ENCODE results near the gene PAK2. TPM values are rescaled to one million over a fixed set of nuclear protein-coding genes. Genes with fewer than 3 reads are reported as not detected.
"Not testable (repeated sequence)": the region's sequence is repeated elsewhere in the genome, so short reads cannot be mapped to it uniquely, and the experiment has no call there.

The PAK2 gene
- total RNA-seq, 1 experiment from 2014 or later: 50.7 TPM

- ChIA-PET POLR2A (no interaction called here), CTCF (no interaction called here)
- H3K4me3 Mint-ChIP-seq: no peak overlapping the region
- H3K27me3 Mint-ChIP-seq (ENCODE audit: low read depth): no peaks in the 10 kb centered on the region
- ATAC-seq (no peak), DNase-seq (ENCODE audit: low spot score) (no peak)
- no peaks in the 10 kb centered on the region for H3K4me1 Mint-ChIP-seq
- no peak for TF ChIP-seq CDX4 (CRISPR knock-in tag; IDR thresholded peaks at IDR 0.05; ENCODE audit: borderline replicate concordance)
- TF ChIP-seq JAZF1 (CRISPR knock-in tag; IDR thresholded peaks at IDR 0.05): no peak
- TF ChIP-seq NFATC4 (CRISPR knock-in tag; IDR thresholded peaks at IDR 0.05): no peak
- no peak for TF ChIP-seq RELA (CRISPR knock-in tag; IDR thresholded peaks at IDR 0.05; ENCODE audit: borderline replicate concordance)
- no peak overlapping the region for H3K27ac Mint-ChIP-seq
- H3K36me3 Mint-ChIP-seq: peaks cover 68% of the 10 kb centered on the region
- no peaks in the 10 kb centered on the region for H3K9me3 Mint-ChIP-seq
Measured at GRCh38 chr3:196821806-196822355, 82.2 kb downstream of the PAK2 start.

- H3K9me3 Mint-ChIP-seq; DNase-seq (ENCODE audit: low spot score); H3K27ac Mint-ChIP-seq; POLR2A ChIA-PET; ATAC-seq; CTCF ChIA-PET; H3K4me1 Mint-ChIP-seq; H3K27me3 Mint-ChIP-seq (ENCODE audit: low read depth); H3K4me3 Mint-ChIP-seq: not testable (repeated sequence)
- H3K36me3 Mint-ChIP-seq: peaks cover 35% of the 10 kb centered on the region
Measured at GRCh38 chr3:196829651-196830050, 90.0 kb downstream of the PAK2 start.

DNA sequence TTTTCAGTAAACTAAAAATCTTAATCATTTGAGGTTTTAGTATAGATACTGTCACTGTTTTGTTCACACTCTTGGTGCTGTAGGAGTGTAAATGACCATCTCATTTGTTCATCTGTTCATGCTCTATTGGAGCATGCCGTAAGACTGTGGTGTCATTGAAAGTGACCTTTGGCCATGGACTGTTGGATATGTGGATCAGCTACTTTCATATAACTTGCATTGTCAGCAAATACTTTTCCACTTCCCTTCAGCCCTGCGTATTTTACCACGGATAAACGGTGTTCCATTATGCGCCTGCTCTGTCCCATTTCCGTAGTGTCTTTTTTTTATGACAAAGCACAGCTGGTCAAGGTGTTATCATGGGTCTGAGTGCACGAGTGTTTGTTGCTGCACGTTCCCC is 95.4 kb downstream of the PAK2 start:
- Mint-ChIP-seq H3K27ac (no peak overlapping the region), H3K4me1 (no peaks in the 10 kb centered on the region), H3K27me3 (ENCODE audit: low read depth) (no peaks in the 10 kb centered on the region), H3K9me3 (no peaks in the 10 kb centered on the region), H3K4me3 (no peak overlapping the region), H3K36me3 (peaks cover 11% of the 10 kb centered on the region; the same call in 1 of the 2 replicates)
- TF ChIP-seq JAZF1 (CRISPR knock-in tag; IDR thresholded peaks at IDR 0.05): no peak
- no peak for TF ChIP-seq ZBTB43 (CRISPR knock-in tag; IDR thresholded peaks at IDR 0.05)
- DNase-seq (ENCODE audit: low spot score) (no peak), ATAC-seq (no peak)
- ChIA-PET POLR2A (no interaction called here), CTCF (interaction anchor here (1.4 to 1.6 kb wide), 2 partner anchors 107 to 226 kb away, joined by 4 read pairs; partner anchors contain the start of gene NCBP2)

- POLR2A ChIA-PET; H3K27me3 Mint-ChIP-seq (ENCODE audit: low read depth); H3K9me3 Mint-ChIP-seq; DNase-seq (ENCODE audit: low spot score); H3K36me3 Mint-ChIP-seq; H3K4me1 Mint-ChIP-seq; H3K4me3 Mint-ChIP-seq; H3K27ac Mint-ChIP-seq; ATAC-seq: not testable (repeated sequence)
- CTCF ChIA-PET: interaction anchor here (0.6 kb wide), 1 partner anchor 80 kb away, joined by 3 read pairs; no protein-coding TSS in a partner anchor
Measured at GRCh38 chr3:196836626-196837025, 97.0 kb downstream of the PAK2 start.

DNA sequence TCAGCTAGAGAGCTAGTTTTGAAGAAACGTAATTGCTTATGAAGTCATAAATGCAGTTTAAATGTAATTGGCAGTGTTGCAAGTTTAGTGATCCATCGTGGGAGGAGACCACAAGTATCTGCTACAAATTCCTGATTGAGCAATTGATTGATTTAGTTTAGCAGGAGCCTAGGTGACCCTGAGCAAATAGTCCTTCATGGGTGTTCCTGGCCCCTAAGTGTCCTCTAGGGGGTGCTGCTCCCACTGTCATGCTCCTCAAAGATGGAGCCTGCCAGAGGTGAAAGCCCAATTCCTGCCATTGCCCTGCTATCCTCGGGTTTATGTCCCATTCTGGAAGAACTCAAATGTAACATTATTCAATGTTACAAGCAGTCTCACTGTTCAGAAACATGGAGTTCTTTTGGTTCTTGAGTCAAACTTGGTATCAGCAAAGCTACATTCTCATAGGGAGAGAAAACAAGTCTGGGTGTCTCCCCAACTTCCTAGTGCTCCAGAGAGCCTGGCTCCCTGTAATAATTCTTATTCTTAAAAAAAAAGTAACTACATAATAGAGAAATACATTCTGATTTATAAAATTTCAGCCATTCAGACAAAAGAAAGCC is 98.3 kb downstream of the PAK2 start:
- CTCF ChIA-PET: interaction anchor here (0.6 to 0.7 kb wide), 3 partner anchors 30 to 104 kb away, joined by 3 read pairs; partner anchors contain the start of genes NCBP2 and SENP5
- DNase-seq (ENCODE audit: low spot score) (peak; percentile 78), ATAC-seq (peak; percentile 93)
- no peaks in the 10 kb centered on the region for H3K9me3 Mint-ChIP-seq
- TF ChIP-seq CTCF (IDR thresholded peaks at IDR 0.05) (peak; percentile 61), RORB (CRISPR knock-in tag; IDR thresholded peaks at IDR 0.05) (no peak)
- no peaks in the 10 kb centered on the region for H3K27me3 Mint-ChIP-seq (ENCODE audit: low read depth)
- H3K36me3 Mint-ChIP-seq: no peaks in the 10 kb centered on the region
- POLR2A ChIA-PET: no interaction called here
- no peak overlapping the region for H3K4me3 Mint-ChIP-seq
- peak overlapping the region; percentile 49; the same call in 1 of the 2 replicates for H3K27ac Mint-ChIP-seq
- no peaks in the 10 kb centered on the region for H3K4me1 Mint-ChIP-seq

DNA sequence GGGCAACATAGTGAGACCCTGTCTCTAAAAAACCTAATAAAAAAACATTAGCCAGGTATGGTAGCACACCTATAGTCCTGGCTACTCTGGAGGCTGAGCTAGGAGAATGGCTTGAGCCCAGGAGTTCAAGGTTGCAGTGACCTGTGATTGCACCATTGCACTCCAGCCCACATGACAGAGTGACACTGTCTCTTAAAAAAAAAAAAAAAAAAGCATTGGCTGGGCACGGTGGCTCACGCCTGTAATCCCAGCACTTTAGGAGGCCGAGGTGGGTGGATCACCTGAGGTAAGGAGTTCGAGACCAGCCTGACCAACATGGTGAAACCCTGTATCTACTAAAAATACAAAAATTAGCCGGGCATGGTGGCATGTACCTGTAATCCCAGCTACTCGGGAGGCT is 99.7 kb downstream of the PAK2 start:
- H3K4me3 Mint-ChIP-seq; POLR2A ChIA-PET; DNase-seq (ENCODE audit: low spot score); CTCF ChIA-PET; H3K9me3 Mint-ChIP-seq; H3K36me3 Mint-ChIP-seq; H3K27me3 Mint-ChIP-seq (ENCODE audit: low read depth); ATAC-seq; H3K27ac Mint-ChIP-seq; H3K4me1 Mint-ChIP-seq: not testable (repeated sequence)
- TF ChIP-seq GABPB1 (CRISPR knock-in tag; IDR thresholded peaks at IDR 0.05): peak; percentile 76

Data from WTC11 (cell line).